Measurements from ENCODE around the gene ZNF594.
"Not testable (repeated sequence)": the region's sequence is repeated elsewhere in the genome, so short reads cannot be mapped to it uniquely, and the experiment has no call there.

Gene ZNF594

DNA sequence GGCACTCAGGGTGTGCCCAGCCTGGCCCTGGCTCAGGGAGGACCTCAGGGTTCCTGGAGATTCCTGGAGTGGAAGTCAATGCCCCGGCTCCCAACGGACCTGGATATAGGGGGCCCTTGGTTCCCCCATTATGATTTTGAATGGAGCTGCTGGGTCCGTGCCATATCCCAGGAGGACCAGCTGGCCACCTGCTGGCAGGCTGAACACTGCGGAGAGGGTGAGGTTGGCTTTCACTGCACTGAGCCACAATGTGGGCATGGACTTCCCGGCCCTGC, 52.3 kb downstream of the ZNF594 start:
- Histone ChIP-seq H3K27ac (no peak overlapping the region), H3K9me3 (ENCODE audit: low read depth, low read length) (no peaks in the 10 kb centered on the region), H3K9ac (ENCODE audit: insufficient read length) (no peak overlapping the region), H3K36me3 (ENCODE audit: insufficient read depth, low read length) (no peaks in the 10 kb centered on the region), H3K4me3 (no peak overlapping the region)
- no peak for TF ChIP-seq EZH2 (IDR thresholded peaks at IDR 0.05)
- no peak for TF ChIP-seq POLR2AphosphoS5 (IDR thresholded peaks at IDR 0.05; ENCODE audit: borderline replicate concordance, low read depth, low read length)
- no peak for TF ChIP-seq FOXP2 (optimal IDR thresholded peaks at IDR 0.05; ENCODE audit: control extremely low read depth, extremely low read length, insufficient read depth)
- DNase-seq (ENCODE audit: low read depth, low spot score): no peak

DNA sequence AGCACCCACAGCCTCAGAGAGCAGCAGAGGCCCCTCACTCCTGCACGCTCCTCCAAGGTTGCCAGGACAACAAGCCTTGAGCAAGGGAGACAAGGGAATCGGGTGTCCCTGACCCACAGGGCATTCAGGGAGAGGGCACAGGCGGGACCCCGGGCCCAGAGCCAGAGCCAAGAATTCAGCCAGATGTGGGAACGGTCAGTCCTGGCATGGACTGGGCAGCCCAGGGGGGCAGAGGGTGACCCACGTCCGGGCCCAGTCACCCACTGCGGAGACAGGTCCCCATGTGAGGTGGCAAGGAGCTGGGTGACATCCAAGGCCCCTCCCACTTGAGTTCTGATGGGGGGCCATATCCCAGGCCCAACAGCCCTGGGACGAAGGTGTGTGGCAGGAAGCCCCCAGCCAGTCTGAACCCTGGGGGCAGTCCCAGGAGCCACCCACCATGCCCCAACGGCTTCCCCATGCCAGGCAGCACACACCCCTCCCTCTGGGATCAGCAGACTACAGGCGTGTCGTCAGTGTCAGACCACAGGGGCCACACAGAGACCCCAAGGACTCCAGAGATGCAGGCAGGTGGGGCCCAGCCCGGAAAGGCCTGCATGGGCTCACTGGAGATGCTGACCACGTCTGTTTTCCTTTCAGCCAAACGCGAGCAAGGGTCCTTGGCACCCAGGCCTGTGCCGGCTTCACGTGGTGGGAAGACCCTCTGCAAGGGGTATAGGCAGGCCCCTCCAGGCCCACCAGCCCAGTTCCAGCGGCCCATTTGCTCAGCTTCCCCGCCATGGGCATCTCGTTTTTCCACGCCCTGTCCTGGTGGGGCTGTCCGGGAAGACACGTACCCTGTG, 52.8 kb downstream of the ZNF594 start:
- Histone ChIP-seq H3K9me3 (ENCODE audit: low read depth, low read length) (no peaks in the 10 kb centered on the region), H3K27ac (no peak overlapping the region), H3K4me3 (no peak overlapping the region), H3K9ac (ENCODE audit: insufficient read length) (no peak overlapping the region), H3K36me3 (ENCODE audit: insufficient read depth, low read length) (no peaks in the 10 kb centered on the region)
- TF ChIP-seq FOXP2 (optimal IDR thresholded peaks at IDR 0.05; ENCODE audit: control extremely low read depth, extremely low read length, insufficient read depth) (no peak), EZH2 (IDR thresholded peaks at IDR 0.05) (no peak), POLR2AphosphoS5 (IDR thresholded peaks at IDR 0.05; ENCODE audit: borderline replicate concordance, low read depth, low read length) (no peak)
- no peak for DNase-seq (ENCODE audit: low read depth, low spot score)

DNA sequence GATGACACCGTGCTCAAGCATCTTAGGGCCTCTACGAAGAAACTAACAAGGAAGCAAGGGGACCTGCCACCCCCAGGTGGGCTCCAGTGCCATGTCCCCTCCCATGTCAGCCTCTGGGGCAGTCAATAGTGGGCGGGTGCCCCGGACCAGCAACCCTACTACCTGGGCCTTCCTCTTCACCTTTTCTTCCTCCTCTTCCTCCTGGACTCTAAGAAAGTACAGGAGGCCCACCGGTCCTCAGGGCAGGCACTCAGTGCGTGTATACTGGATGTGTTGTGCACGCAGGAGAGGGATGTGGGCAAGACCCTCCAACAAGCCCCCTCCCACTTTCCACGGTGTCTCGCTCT, 53.5 kb downstream of the ZNF594 start:
- H3K27ac ChIP-seq; H3K9ac ChIP-seq (ENCODE audit: insufficient read length); H3K36me3 ChIP-seq (ENCODE audit: insufficient read depth, low read length); H3K9me3 ChIP-seq (ENCODE audit: low read depth, low read length); H3K4me3 ChIP-seq; DNase-seq (ENCODE audit: low read depth, low spot score): not testable (repeated sequence)

DNA sequence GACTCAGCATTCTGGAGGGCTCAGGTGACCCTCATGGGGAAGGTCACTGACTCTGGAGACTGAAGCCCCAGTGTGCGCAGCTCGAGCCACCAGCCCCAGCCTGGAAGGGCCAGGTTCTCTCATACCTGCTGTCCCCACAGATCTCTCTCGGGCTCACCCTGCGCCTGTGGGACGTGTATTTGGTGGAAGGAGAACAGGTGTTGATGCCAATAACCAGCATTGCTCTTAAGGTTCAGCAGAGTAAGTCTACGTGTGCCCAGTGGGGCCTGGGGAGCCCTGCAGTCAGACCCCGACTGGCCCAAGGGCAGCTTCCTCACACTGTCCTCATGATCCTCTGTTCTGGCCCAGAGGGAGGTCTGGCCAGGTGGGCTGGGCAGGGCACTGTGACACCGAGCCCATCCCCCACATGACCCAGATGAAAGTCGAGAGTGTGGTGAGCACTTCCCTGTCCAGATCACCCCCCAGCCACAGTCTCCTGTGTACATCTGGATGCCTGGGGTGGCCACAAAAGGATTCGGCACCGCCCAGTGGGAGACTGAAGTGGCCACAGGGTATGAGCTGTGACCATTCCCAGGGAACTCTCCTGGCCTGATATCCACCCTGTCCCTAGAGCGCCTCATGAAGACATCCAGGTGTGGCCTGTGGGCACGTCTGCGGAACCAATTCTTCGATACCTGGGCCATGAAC, 54.0 kb downstream of the ZNF594 start:
- H3K27ac ChIP-seq; DNase-seq (ENCODE audit: low read depth, low spot score); H3K9me3 ChIP-seq (ENCODE audit: low read depth, low read length); H3K9ac ChIP-seq (ENCODE audit: insufficient read length); H3K4me3 ChIP-seq; H3K36me3 ChIP-seq (ENCODE audit: insufficient read depth, low read length): not testable (repeated sequence)

DNA sequence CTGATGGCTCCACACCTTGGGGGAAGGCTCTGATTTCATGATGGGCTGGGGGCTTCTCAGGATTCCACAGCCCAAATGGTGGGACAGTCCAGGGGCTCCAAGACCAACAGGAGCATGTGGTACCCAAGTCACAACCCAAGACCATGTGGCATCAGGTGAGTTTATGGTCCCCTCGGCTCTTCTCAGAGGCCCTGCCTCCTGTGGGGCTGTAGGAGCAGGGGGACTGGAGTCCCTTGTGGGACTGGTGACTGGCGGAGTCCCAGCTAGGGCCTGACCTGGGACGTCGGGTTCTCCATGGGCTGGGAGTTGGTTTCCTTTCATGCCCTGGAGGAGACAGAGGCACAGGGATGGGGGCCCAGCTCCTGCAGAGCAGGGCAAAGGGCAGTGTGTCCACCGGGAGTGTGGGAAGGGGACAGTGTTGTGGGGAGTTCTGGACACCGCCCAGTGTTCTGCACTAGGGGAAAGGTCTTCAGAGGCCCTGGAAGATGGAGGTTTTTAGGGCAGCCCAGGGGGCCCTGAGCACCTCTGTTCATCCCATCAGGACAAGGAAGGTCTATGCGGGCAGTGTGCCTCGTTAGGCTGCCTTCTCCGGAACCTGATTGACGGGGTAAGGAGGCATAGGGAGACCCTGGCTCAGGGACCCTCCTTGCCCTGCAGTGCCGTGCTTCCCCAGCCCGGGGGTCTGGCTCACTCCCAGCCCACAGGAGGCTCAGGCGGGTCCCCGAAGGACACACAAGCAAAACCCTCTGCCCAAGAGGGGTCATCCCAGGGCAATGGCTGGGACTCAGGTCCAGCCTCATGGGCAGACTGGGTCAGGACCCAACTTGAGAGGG, 54.9 kb downstream of the ZNF594 start:
- not testable (repeated sequence) for H3K9me3 ChIP-seq (ENCODE audit: low read depth, low read length); H3K36me3 ChIP-seq (ENCODE audit: insufficient read depth, low read length); H3K27ac ChIP-seq; H3K4me3 ChIP-seq; DNase-seq (ENCODE audit: low read depth, low spot score); H3K9ac ChIP-seq (ENCODE audit: insufficient read length)

DNA sequence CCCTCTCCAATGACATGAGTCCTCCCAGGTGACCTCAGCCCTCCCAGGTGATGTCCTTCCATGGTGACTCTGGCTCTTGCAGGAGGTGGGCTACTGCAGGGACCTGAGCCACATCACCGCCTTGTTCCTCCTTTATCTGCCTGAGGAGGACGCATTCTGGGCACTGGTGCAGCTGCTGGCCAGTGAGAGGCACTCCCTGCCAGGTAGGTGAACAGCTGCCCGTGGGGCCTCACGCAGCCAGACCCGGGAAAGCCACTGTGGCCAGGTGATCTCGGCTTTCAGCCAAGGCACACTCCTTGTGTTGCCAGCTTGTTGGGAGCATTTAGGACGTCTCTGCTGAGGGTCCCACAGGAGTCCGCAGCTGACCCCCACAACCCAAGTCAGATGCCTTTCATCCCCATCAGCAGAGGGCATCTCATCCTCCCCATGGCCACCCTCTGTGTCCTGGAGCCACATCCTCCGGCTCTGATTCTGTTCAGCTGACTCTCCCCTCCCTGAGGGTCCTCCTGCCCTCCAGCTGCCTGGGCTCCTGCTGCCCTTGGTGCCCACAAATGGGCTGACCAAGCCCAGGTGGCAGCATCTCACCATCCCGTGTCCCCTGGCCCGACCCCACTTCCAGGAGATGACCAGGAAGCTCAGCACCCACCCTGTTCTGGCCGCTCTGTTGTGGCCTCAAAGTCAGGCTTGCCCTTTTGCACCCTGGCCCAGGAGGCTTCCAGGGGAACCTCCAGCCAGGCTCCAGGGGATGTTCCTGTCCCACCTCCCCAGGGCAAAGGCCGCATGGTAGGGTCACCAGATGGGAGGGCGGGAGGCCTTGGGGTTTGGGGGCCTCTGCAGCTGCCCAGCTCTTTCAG, 55.7 kb downstream of the ZNF594 start:
- Histone ChIP-seq H3K9ac (ENCODE audit: insufficient read length) (no peak overlapping the region), H3K9me3 (ENCODE audit: low read depth, low read length) (no peaks in the 10 kb centered on the region), H3K4me3 (no peak overlapping the region), H3K27ac (no peak overlapping the region), H3K36me3 (ENCODE audit: insufficient read depth, low read length) (no peaks in the 10 kb centered on the region)
- TF ChIP-seq FOXP2 (optimal IDR thresholded peaks at IDR 0.05; ENCODE audit: control extremely low read depth, extremely low read length, insufficient read depth) (no peak), EZH2 (IDR thresholded peaks at IDR 0.05) (no peak), POLR2AphosphoS5 (IDR thresholded peaks at IDR 0.05; ENCODE audit: borderline replicate concordance, low read depth, low read length) (no peak)
- DNase-seq (ENCODE audit: low read depth, low spot score): no peak

DNA sequence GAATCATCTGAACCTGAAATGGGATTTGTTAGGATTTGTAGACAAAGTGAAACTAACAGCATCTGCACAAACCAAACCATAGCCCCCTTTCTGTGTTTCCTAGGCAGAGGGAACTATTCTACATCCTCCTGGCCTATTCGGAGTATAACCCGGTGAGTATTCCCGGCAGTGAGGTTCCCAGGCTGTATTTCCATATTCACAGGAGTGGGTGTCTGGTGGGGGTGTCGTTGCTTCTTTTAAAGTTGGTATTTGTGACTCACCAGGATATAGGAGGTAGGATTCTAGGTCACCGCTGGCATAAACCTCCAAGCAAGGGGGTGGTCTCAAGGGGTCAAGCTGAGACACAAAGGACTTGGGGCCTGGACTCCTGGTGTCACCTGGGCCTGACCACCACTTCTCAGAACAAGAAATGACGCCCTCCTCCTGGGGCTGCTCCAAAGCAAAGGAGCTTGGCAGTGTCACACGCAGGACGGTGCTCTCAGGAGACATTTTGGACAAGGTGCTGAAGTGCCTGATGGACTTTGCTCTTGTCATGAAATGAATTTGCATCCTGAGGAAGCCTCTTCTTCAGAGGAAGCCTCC, 56.4 kb downstream of the ZNF594 start:
- not testable (repeated sequence) for H3K9me3 ChIP-seq (ENCODE audit: low read depth, low read length); DNase-seq (ENCODE audit: low read depth, low spot score)

DNA sequence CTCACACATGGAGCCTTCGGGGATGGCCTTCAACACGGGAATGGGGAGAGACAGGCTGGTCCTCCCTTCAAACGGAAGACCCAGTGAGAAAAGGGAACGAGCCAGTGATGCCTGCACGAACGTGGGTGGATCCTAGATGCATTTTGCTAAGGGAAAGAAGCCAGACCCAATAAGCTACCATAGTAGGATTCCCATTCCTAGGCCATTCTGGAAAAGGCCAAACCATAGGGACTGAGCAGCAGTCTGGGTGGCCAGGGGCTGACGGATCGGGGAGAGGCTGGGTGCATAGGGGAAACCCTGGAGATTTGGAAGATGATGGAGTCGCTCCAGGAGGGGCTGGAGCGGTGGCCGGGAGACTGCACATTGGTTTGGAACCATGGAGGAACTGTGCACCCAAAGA, 57.1 kb downstream of the ZNF594 start:
- H3K9me3 ChIP-seq (ENCODE audit: low read depth, low read length); H3K9ac ChIP-seq (ENCODE audit: insufficient read length); DNase-seq (ENCODE audit: low read depth, low spot score); H3K36me3 ChIP-seq (ENCODE audit: insufficient read depth, low read length); H3K27ac ChIP-seq; H3K4me3 ChIP-seq: not testable (repeated sequence)

More for the DNA sequence above, 56.4 kb downstream of the ZNF594 start:
- not testable (repeated sequence) for H3K36me3 ChIP-seq (ENCODE audit: insufficient read depth, low read length); H3K9ac ChIP-seq (ENCODE audit: insufficient read length); H3K27ac ChIP-seq; H3K4me3 ChIP-seq

DNA sequence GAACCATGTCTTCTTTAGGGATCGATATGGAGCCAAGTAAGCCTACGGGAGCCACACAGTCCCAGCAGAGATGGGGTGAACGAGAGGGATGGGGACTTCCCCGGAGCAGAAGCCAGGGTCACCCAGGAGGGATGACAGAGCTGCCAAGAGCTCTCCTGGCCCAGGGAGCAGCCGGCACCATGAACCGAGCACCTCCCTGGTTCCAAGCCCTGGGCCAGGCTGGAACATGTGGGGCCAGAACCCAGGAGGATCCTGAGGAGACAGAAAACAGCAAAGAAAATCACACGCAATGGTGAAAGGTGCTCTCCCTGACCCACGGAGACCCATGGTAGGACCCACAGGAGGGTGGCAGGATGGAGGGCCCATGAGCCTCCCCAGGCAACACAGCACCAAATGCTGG, 57.7 kb downstream of the ZNF594 start:
- H3K9me3 ChIP-seq (ENCODE audit: low read depth, low read length); H3K9ac ChIP-seq (ENCODE audit: insufficient read length); H3K4me3 ChIP-seq; DNase-seq (ENCODE audit: low read depth, low spot score); H3K27ac ChIP-seq; H3K36me3 ChIP-seq (ENCODE audit: insufficient read depth, low read length): not testable (repeated sequence)
